GM21360 (cell line): ENCODE data around the gene HOXC6.
"Not testable (repeated sequence)": the region's sequence is repeated elsewhere in the genome, so short reads cannot be mapped to it uniquely, and the experiment has no call there.

Experiments
- ATAC-seq: cut with Tn5 transposase; IDR thresholded peaks from one replicate; pipeline ENCODE4 v1.9.1; 2021; ENCODE audit warnings: mild to moderate bottlenecking, moderate library complexity; ENCODE audit not compliant: unreplicated experiment

The HOXC6 gene

GRCh38 chr12:54038284-54038870 is 10.1 kb downstream of the HOXC6 start:
- no peak for ATAC-seq

DNA sequence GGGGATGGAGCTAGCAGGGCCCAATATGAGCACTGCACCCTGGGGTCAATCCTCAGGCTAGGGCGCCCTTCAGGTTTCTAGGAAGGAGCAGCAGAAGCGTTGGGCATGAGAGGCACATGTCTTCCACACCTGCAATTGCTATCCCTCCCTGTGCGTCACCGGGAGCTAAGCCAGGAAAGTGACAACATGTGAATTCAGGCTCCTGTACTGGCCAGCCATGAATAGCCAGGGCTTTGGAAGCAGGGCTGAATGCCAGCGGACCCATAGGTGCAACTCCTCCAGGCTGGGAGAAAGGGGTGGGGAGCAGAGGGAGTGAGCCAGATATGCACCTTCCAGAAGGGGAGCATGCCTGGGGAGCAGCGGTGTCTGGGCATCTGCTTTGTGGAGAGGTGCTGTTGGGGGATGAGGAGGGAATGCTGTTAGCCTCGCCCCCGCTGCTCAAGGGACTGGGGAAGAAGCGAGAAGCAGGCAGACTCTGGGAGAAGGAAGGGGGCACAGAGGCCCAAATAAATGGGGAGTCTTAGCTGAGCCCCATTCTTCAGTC is 10.7 kb downstream of the HOXC6 start:
- no peak for ATAC-seq

- ATAC-seq = no peak
Measured at GRCh38 chr12:54039417-54040147, 11.3 kb downstream of the HOXC6 start.

GRCh38 chr12:54040148-54040494 is 11.9 kb downstream of the HOXC6 start:
- ATAC-seq = no peak

DNA sequence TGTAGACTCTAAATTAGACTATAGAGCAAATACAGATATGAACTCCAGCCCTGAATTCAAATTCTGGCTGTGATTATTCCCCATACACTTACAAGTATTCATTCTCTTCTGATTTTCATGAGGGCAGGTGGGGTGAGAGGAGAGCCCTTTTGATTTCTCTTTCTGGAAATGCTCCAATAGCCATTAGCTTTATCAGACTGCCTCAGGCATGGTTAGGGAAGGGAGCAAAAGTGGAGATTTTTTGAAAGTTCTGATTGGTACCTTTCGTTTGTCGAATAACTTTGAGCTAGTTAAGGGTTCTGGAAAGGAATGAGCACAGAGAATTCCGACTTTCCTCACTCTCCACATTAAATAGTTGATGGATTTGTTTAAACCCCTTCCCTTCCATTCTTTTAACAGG is 12.4 kb downstream of the HOXC6 start:
- ATAC-seq = no peak

DNA sequence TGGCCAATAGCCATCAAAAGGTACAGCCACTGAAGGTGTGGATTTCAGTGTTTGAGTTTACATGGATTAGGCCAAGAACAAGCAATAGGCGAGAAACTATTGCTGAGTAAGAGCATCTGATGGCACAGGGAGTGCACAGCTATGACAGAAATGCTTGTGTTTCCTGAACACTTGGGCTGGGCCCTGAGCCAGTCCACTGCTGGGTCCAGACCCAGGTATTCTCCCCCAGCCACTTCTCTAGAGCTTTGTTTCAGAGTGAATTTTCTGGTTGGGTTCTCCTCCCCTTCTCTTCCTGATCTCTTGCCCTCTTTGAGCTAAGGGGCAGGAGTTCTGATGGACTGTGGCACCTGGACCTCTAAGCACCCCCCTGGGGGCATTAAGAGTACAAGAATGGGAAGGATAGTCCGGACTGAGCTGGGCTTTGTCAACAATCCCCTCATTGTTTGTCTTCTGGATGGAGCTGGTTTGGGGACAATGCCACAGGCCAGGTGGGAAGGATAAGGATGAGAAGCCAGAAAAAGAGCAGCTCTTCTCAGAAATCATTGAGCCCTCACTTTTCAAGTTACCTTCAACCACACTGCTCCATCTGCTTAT is 13.0 kb downstream of the HOXC6 start:
- ATAC-seq = no peak

GRCh38 chr12:54042033-54042432 is 13.8 kb downstream of the HOXC6 start:
- not testable (repeated sequence) for ATAC-seq

- ATAC-seq = no peak
Measured at GRCh38 chr12:54042970-54043853, 15.0 kb downstream of the HOXC6 start.

GRCh38 chr12:54044425-54045103 is 16.3 kb downstream of the HOXC6 start:
- no peak for ATAC-seq

GRCh38 chr12:54045401-54045800 is 17.2 kb downstream of the HOXC6 start:
- no peak for ATAC-seq

DNA sequence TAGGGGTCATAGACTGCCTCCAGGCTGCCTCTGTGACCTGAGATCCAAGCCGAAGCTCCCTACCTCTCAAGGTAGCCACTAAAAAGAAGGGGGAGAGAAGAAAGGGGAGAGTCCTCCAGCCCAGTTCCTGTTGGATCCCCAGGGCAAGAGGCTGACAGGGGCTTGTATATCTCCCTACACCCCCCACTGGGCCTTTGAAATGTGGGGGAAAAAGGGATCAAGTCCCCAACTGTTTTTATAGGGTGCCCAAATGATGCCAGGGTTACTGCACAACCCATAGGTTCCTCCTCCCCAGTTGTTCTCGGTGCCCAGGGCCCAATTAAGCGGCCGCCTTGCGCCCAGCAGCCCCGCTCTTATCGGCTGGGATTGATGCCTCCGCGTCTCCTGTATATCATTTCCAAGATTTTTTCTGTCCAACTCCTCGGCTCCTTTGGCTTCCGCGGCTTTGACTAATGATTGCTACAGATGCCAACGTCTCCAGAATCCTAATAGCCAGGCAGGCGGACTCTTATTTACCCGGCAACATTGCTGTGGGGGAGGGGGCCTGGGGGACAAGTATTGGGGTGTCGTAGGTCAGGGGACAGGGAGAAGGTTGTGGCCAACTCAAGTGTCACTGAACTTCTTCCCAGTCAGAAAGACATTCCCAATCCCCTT is 17.8 kb downstream of the HOXC6 start:
- no peak for ATAC-seq

DNA sequence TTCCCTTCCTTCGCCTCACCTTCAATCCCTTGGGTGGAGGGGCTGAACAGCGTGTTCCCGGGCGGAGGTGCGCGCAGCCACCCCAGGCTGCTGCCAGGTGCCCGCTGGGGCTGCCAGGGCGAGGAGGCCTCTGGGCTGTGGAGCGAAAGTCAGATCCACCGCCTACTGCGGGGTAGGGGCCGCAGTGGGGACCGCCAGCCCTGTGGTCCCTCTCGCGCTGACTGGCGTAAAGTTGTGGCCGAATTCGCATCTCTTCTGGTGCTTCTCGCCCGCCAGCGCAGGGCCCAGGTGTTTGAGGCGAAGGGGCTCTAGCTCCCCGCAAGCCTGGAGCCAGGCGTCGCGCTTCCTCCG is 18.5 kb downstream of the HOXC6 start:
- ATAC-seq = no peak

- ATAC-seq = no peak
Measured at GRCh38 chr12:54047160-54047963, 19.1 kb downstream of the HOXC6 start.

GRCh38 chr12:54047964-54048303 is 19.7 kb downstream of the HOXC6 start:
- no peak for ATAC-seq

- no peak for ATAC-seq
Measured at GRCh38 chr12:54048406-54049093, 20.3 kb downstream of the HOXC6 start.

DNA sequence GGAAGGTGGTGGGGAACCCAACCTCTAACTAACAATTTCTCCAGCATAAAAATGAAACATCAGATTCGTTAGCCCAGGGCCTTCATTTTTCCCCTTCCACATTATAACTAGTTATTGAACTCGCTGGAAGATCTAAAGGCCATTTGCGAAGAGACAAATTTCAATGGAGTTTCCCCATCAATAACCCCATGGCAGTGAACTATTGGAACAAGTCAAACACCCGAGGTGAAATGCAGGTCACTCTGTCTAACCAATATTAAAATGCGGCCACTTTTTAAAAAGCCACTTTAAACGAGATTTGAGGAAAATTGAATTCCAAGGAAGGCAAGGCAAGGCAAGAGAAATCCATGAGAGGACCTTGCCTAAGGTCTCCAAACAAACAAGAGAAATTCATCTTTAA is 20.9 kb downstream of the HOXC6 start:
- no peak for ATAC-seq

- no peak for ATAC-seq
Measured at GRCh38 chr12:54050482-54050810, 22.2 kb downstream of the HOXC6 start.

DNA sequence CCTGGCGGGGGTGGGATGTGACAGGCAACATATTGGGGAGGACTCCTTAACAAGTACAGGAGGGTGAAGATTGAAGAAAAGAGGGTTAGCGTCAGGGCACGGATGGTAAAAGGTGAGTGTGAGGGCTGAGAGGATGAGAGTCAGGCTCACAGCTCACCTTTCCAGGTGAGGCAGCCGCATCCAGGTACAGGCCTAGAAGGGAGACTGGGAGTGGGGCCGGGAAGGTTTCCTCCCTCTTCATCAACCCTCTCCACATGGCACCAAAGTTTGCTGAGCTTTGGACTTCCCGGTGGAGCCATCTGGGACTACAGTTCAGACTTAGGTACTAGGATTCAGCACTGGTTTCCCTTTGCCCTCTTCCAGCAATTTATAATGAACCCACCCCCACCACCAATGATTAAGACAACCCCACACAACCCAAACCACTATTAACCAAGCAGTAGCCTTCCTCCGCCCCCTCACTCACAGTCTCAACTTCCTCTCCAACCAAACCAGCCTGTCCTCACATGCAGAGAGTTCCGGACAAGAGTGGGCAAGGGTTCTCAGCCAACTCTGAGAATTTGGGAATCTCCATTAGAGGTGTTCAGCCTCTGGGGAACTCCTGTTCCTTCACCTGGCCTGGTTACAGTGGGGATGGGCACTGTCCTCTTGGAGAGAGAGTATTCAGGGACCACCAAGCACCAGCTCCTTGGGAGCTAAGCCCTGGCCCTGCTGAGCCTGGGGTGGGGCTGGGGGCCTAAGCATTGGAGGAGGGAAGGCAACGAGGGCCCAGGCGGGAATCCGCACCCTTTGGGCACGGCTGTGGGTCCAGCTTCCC is 23.0 kb downstream of the HOXC6 start:
- ATAC-seq = no peak
